Activated CD4-positive, alpha-beta T cell treated with anti-CD3 and anti-CD28 coated beads, Interleukin-2, amount 50 U/mL, for 16 hours (primary cell): ENCODE results near the gene STARD13.

Experiments
- DNase-seq: peaks from one replicate; pipeline ENCODE4 v3.0.0-alpha.2; 2020

STARD13 gene

DNA sequence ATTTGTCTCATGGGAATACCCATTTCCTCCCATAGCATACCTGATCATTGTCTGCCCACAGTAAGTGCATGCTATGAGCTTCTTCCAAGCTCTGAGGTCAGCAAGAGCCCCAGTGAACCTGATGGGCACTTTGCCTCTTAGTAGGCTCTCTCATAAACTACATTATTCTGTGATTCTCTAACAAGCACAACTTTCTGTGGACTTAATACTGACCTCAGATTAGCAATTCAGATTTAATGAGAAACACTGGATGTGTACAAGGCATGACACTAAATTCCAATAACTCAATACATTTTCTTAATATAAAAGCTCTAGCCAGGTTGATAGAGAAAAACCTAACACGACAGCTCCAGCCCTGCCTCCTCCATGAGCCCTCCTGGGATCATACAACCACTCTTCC is 23.3 kb upstream of the STARD13 start:
- DNase-seq: no peak

- no peak for DNase-seq
Measured at GRCh38 chr13:33307843-33308242, 22.3 kb upstream of the STARD13 start.

DNA sequence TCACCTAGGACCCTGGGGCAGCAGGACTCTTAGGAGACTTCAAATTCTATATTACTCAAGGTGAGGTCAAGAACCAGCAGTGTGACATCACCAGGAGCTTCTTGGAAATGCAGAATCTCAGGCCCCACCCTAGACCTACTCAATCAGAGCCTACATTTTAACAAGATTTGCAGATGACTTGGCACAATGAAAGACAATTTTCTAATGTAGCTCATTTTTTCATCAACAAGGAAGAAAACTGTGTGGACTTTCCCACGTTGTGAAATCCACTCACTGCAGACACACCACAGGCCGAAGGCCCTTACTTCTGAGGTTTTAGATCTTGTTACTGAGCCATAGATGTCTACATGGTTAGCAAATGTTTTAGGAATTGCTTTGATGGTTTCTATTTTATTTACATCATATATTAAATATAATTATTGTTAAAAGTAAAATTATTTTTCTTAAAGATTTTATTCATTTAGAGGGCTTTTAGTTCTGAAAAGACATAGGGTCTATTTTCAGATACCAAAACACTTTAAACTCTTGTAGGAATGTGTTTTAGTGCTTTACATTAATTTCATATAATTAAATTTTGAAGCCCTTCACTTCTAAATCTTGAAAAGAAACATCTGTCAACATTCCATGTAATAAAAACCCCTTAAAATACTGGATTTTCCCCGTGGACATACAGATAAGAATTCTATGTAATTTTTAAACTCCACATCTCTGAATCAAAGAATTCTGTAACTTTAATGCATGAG is 18.5 kb upstream of the STARD13 start:
- no peak for DNase-seq

- no peak for DNase-seq
Measured at GRCh38 chr13:33299626-33300025, 14.1 kb upstream of the STARD13 start.

DNA sequence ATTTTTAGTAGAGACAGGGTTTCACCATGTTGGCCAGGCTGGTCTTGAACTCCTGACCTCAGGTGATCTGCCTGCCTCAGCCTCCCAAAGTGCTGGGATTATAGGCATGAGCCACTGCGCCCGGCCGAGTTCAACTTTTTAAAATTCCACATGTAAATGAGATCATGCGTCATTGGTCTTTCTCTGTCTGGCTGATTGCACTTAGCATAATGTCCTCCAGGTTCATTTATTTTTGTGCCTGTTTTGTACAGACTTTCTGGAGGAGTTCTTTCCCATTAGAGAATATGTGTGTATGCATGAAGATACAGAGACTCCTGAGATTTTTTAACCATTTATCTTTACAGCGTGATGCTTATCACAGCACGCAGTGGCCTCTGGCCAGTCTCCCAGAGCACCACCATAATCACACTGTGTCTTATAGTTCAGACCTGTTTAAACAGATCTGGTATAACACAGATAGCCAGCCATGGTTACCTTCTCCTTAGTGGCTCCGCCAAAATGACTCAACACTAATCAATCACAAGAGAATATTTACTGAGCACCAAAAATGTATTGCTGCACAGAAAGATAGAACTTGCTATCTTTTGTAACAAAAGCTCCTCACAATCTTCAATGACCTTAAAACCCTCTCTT is 11.4 kb upstream of the STARD13 start:
- no peak for DNase-seq

GRCh38 chr13:33292712-33293111 is 7.2 kb upstream of the STARD13 start:
- DNase-seq: no peak

DNA sequence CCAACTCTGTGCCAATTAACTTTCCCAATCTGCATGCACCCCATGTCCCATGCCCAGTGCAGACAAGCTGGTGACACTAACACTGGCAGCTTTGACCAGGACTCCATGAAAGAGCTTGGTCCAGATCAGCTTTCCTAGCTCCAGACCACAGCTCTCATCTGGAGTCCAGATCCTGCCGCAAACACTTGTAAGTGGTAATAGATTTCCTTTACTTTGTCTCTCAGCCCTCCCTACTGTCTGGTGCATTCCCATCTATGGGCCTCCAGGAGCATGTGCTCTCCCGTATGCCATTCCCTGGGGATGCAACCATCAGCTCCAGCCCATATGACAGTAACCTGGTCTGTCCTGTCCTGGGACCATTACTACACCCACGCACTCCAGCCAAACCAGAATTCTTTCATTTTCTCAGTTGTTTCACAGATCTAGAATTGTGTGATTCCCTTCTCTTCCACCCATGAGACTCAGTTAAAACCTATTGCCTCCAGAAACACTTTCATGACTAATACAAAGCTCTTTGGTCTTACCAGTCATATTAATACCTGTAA is 4.9 kb upstream of the STARD13 start:
- DNase-seq: no peak

DNA sequence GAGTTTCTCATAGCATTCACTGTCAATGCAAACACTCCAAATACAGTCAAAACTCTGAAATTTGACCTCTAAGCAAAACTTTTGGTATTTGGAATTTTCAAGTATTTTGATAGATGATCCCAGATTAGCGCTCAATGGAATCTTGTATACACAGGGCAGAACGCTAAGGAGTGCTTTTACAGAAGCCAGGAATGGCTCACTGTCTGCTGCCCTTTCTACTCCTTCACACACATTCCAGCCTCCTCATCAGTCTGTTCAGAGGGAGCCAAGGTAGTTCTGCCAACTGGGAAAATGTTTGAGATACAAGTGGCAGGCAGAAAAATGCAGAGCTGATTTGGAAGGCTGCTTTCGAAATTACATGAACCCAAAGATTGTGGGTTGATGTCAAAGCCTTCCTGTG is 4.4 kb upstream of the STARD13 start:
- no peak for DNase-seq

DNA sequence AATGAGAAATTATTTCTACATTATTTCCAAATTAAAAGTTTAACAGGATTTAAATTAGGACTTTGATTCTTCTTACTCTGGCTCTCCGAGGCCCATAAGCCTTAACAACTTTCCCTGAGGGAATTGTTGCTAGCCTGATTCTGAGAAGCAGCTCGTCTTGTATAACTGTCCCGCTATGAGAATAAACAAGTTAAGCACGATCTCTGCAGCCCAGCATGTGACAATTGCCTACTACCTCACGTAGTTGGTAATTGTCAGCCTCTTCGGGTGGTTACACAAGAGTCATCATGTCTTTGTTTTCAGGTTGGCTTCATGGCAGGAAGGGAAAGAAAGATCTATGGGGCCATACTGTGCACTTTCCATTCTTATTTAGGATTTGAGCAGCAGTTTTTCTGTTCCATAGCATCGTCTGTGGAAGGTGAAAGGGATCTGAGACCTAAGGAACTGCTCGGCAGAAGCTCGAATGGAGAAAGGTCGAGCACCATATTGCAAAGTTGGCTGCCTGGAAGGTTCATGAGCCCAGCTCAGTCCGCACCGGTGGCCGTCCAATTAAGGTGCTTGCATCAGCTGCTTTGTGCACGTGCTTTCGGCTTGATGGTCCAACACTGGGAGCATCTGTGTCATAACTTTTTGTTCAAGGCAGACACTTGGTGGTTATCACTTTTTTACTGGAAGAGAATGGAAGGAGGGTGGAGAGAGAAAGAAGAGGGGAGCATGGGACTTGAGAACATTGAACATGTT is 1.8 kb upstream of the STARD13 start:
- DNase-seq: no peak

DNA sequence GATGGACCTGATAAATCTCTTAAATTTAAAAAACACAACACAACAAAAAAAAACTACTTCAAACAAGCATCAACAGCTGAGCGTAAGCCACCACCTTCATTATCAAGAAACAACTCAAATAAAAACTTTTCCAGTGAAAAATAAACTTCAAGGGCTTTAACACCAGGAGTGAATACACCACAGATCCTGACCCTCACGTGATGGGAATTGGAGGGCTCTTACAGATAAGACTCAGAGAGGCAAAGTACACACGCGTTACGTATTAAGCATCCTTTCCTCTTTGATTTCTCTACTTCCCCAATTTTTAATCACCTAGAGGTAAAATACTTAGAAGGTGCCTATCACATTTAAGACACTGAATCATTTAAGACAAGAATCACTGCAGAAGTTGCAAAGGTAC is 573 bp upstream of the STARD13 start:
- no peak for DNase-seq

DNA sequence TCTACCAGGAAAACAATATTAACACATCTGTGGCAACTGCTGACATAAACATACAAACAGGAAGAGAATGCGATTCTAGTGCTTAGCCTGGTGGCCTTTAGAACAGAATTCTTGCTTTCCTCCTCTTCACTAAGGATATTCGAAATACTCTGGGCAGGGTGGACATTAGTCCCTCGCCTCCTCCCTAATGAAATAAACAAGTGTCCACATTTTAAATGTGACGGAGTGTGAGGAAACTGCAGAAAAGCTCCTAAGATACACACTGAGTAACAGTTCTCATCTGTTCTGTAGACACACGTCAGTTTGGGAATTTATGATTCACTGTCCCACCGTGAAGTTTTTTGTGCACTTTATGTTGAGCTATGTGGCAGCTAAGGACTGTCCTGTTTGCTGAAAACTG is 639 bp downstream of the STARD13 start:
- DNase-seq: no peak

- DNase-seq: no peak
Measured at GRCh38 chr13:33284031-33284430, 1.5 kb downstream of the STARD13 start.

DNA sequence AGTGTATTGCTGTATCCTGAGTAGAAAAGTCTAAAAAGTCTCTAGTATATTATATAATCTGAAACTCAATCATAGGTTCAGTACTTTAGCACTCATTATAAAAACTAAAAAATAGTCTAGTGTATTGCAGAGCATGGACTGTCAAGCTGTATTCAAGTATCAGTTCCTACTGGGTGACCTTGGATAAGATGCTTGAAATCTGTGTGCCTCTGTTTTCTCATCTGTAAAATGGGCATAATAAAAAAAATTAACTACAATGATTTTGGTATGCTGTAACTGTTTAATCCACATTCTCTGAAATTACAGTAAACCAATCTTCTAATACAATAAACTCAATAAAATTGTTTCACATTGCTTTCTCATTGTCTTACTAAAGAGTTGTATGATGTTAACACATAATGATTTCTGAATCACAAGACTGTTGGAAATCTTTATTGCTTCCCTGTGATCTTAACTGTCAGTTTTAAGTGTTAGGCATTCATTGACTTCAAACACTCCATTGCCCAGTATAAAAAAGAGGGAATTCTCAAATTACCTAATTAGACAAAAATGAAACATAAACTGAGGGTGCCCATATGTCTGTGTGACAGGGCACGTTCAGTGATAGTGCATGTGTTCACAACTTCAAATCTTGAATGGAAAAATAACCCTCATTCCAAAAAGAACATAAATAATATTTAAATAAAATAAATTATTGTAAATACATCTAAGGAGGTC is 2.2 kb downstream of the STARD13 start:
- DNase-seq: no peak

- DNase-seq: no peak
Measured at GRCh38 chr13:33281951-33282595, 3.5 kb downstream of the STARD13 start.

DNA sequence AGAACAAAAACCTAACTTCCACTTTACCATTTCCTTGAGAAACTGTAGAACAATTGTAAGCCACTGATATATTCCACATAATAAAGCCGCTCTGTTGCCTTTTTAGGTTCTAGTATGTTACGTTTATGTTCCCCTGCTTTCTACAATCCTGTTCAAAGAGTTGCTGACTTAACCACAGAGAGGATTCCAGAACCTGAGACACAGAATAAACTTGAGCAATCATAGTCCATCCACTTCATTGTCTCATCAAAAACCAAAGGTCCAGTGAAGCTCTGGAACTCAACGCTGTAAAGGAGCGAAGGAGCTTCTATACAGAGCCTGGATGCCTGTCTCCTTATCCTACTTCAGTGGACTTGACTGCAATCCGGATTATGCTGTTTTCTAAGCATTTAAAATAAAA is 4.6 kb downstream of the STARD13 start:
- DNase-seq: no peak

DNA sequence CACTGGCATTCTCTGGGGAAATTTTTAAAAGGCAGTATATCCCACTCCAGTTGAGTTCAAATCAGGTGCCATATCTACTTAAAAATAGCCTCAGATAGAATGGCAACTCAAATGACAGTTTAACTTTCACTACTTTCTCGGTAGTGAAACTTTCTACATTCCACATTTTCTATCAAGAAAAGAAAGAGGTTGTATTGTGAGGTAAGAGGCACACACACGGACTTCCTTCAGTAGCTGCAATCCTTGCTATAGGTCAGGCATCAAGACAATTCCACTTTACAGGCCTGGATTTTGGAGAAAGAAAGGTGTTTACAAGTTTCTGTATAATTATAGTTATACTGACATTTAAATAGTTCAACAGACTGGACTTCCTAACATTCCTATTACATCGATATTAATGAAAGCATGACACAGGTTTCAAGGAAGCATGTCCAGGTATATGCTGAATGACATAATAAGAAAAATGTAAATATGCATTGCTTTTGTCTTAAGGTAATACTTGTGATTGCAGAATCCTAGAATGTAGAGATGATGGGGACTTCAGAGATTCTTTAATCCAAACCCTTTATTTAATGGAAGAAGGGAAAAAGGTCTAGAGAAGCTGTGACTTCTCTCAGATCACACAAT is 5.2 kb downstream of the STARD13 start:
- DNase-seq: no peak

- DNase-seq: no peak
Measured at GRCh38 chr13:33279414-33280278, 5.9 kb downstream of the STARD13 start.

GRCh38 chr13:33278913-33279312 is 6.6 kb downstream of the STARD13 start:
- no peak for DNase-seq

DNA sequence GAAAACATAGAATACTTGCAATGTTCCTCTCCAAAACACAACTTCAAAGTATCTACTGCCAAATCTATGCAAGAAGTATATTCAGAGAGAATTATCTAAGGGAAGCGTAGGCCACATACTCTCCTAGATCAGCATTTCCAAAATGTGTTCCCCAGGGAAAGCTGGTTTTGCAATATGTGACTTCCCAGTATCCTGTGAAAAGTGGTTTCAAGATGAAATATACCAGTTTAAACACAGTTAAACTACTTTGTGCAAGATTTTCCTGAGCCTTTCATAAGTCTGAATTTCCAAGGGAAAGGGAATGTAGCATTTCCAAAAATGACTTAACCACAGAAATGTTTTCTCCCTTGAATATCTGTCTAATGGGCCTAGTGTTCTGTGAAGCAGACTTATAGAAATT is 7.6 kb downstream of the STARD13 start:
- DNase-seq: no peak

DNA sequence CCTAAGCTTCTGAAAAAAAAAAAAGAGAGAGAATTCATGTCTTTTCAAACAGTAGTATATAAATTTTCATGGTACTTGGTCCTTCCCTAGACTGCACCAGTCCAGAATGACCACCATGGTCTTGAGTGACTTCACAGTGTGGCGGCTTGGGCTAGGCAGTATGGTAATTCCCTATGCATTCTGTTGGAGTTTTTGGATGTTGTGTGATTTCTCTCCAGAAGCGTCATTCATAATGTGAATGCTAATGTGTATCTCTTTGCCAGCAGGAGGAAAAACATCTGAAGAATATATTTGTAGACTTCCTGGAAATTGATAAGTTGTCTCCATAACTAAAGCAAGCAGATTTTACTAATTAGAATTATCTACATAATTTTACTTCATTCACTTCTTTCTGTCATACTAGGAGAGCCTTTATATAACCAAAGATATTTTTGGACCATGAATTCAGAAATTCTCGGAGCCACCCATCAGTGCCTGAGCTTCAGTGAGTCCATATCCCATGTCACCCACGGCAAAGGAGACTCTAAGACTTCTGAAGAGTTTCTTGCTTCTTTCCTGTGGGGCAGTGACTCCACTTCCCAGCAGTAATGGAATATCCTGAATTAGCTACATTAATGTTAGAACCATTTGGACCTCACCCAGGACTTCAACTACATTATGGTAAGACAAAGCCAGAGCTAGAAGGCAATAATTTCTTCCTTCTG is 8.4 kb downstream of the STARD13 start:
- no peak for DNase-seq

DNA sequence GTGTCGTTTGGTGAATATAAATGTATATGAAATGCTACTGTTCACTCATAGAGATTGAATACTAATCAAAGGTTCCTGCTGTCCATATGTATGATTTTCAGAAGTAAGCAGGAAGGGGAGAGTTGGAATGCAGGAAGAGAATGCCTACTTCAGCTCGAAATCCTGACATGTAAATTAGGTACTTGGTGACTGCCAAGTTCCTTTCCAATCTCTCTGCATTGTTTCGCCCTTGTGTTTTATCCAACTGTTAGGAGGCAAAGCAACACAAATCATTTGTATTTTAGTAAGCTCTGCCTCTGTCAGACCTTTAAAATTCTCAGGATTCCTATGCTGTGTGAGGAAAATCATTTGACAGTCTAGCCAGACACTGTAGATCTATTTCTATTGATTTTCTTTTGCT is 9.0 kb downstream of the STARD13 start:
- no peak for DNase-seq
